GM23338 (cell line): ENCODE results near the gene CCDC197. TPM values are rescaled to one million over a fixed set of nuclear protein-coding genes. Genes with fewer than 3 reads are reported as not detected.

ENCODE experiments used
- ATAC-seq: fragments of 200-7000 bp; cut with Tn5 transposase; 3 replicates; pipeline ENCODE4 v1.9.1; 2020
- DNase-seq: peaks from one replicate; pipeline ENCODE4 v3.0.0-alpha.2; 2015; ENCODE audit warnings: low spot score
- H2AFZ ChIP-seq: fragments of 200-600 bp; sonication (generic); 2 replicates; pipeline ENCODE4 v1.8.0; 2016; ENCODE audit warnings: antibody characterized with exemption, mild to moderate bottlenecking, moderate library complexity
- H3F3A ChIP-seq: fragments of 200-600 bp; sonication (generic); replicated peaks from 2 replicates; pipeline ENCODE4 v1.8.0; 2017; ENCODE audit warnings: antibody characterized with exemption, mixed run types, low read depth
- H3K27ac ChIP-seq: fragments of 200-600 bp; sonication (generic); 2 replicates; pipeline ENCODE4 v1.6.1; 2016; ENCODE audit warnings: low read depth
- H3K27me3 ChIP-seq: fragments of 200-600 bp; sonication (generic); 2 replicates; pipeline ENCODE4 v1.8.0; 2016; ENCODE audit warnings: mild to moderate bottlenecking, mixed run types, moderate library complexity; ENCODE audit not compliant: insufficient read depth
- H3K36me3 ChIP-seq: fragments of 200-600 bp; sonication (generic); 2 replicates; pipeline ENCODE4 v1.8.0; 2016; ENCODE audit warnings: mild to moderate bottlenecking; ENCODE audit not compliant: insufficient read depth
- H3K4me1 ChIP-seq: fragments of 200-600 bp; sonication (generic); 2 replicates; pipeline ENCODE4 v1.8.0; 2016; ENCODE audit warnings: mild to moderate bottlenecking, moderate library complexity; ENCODE audit not compliant: insufficient read depth
- H3K4me2 ChIP-seq: fragments of 200-600 bp; sonication (generic); 2 replicates; pipeline ENCODE4 v1.7.1; 2017; ENCODE audit warnings: mixed run types
- H3K4me3 ChIP-seq: fragments of 200-600 bp; sonication (generic); 2 replicates; pipeline ENCODE4 v1.6.1; 2016; ENCODE audit warnings: mixed run types
- H3K79me2 ChIP-seq: fragments of 200-600 bp; sonication (generic); replicated peaks from 2 replicates; pipeline ENCODE4 v1.8.0; 2017; ENCODE audit warnings: mild to moderate bottlenecking; ENCODE audit not compliant: insufficient read depth
- H3K9me2 ChIP-seq: fragments of 200-600 bp; sonication (generic); 2 replicates; pipeline ENCODE4 v1.8.0; 2017; ENCODE audit not compliant: insufficient read depth
- H4K20me1 ChIP-seq: fragments of 200-600 bp; sonication (generic); replicated peaks from 2 replicates; pipeline ENCODE4 v1.8.0; 2017; ENCODE audit warnings: mild to moderate bottlenecking; ENCODE audit not compliant: insufficient read depth
- H3K27ac Mint-ChIP-seq: 2 replicates; pipeline ENCODE4 v1.8.0; 2020; ENCODE audit warnings: inconsistent platforms, mild to moderate bottlenecking, moderate library complexity, mixed read lengths
- H3K27me3 Mint-ChIP-seq: 3 replicates; pipeline ENCODE4 v1.8.0; 2022; ENCODE audit warnings: low read depth, mild to moderate bottlenecking, moderate library complexity, mixed read lengths, inconsistent platforms; ENCODE audit not compliant: insufficient read depth, poor library complexity
- H3K36me3 Mint-ChIP-seq: 3 replicates; pipeline ENCODE4 v1.8.0; 2021; ENCODE audit warnings: low read depth, mild to moderate bottlenecking, inconsistent platforms, moderate library complexity, mixed read lengths
- H3K4me1 Mint-ChIP-seq: 3 replicates; pipeline ENCODE4 v1.8.0; 2020; ENCODE audit warnings: mild to moderate bottlenecking, inconsistent platforms, mixed read lengths
- H3K4me3 Mint-ChIP-seq: 3 replicates; pipeline ENCODE4 v1.8.0; 2021; ENCODE audit warnings: moderate library complexity, mild to moderate bottlenecking, inconsistent platforms, mixed read lengths
- H3K9me3 Mint-ChIP-seq: 3 replicates; pipeline ENCODE4 v1.8.0; 2020; ENCODE audit warnings: moderate library complexity, mild to moderate bottlenecking, inconsistent platforms, mixed read lengths
- CREB1 ChIP-seq: fragments of 250-450 bp; sonication (Bioruptor Pico); IDR thresholded peaks from 2 replicates; pipeline ENCODE4 v1.5.0; 2020; ENCODE audit warnings: low read depth, mild to moderate bottlenecking, moderate library complexity
- CTCF ChIP-seq, 2 experiments: fragments of 200-600 bp in 1 of 2; sonication (generic) in 1 of 2; conservative IDR thresholded peaks; 2 replicates each; pipeline versions ENCODE4 v1.5.1 to v1.6.1; 2016 to 2017; ENCODE audit warnings: antibody characterized with exemption in 2 of 2, low read depth in 2 of 2, mild to moderate bottlenecking in 2 of 2, moderate library complexity in 1 of 2
- EZH2 ChIP-seq: fragments of 200-600 bp; sonication (generic); IDR thresholded peaks from one replicate; pipeline ENCODE4 v1.8.0; 2017; ENCODE audit warnings: antibody characterized with exemption, mild to moderate bottlenecking, low read depth; ENCODE audit not compliant: unreplicated experiment
- EZH2phosphoT487 ChIP-seq: fragments of 200-600 bp; sonication (generic); IDR thresholded peaks from one replicate; pipeline ENCODE4 v1.8.1; 2018; ENCODE audit warnings: antibody characterized with exemption; ENCODE audit not compliant: unreplicated experiment
- NANOG ChIP-seq: IDR thresholded peaks from 2 replicates; pipeline ENCODE4 v1.6.1; 2016; ENCODE audit warnings: antibody characterized with exemption, borderline replicate concordance
- POLR2AphosphoS5 ChIP-seq: IDR thresholded peaks from 2 replicates; pipeline ENCODE4 v1.6.1; 2016; ENCODE audit warnings: antibody characterized with exemption, low read depth
- STAT1 ChIP-seq: IDR thresholded peaks from one replicate; pipeline ENCODE4 v1.6.1; 2016; ENCODE audit warnings: antibody characterized with exemption; ENCODE audit not compliant: unreplicated experiment
- ZNF114 ChIP-seq: fragments of 250-450 bp; sonication (Bioruptor Pico); IDR thresholded peaks from 2 replicates; pipeline ENCODE4 v1.5.0; 2020; ENCODE audit warnings: mild to moderate bottlenecking, moderate library complexity
- ZNF331 ChIP-seq: fragments of 250-450 bp; sonication (Bioruptor Pico); IDR thresholded peaks from 2 replicates; pipeline ENCODE4 v1.5.0; 2020; ENCODE audit warnings: low read depth, mild to moderate bottlenecking, moderate library complexity
- polyA plus RNA-seq: library from polyadenylated mRNA; unstranded; fragments of >200 nt; fragmentation: Nextera tagmentation; extraction: Ambion mirVana; gene quantifications from 2 replicates; pipeline ENCODE4 v1.2.1, GENCODE V29; 2016
- total RNA-seq: library from RNA; depleted of rRNA; stranded (reverse); fragments of >200 nt; shearing (Covaris generic); gene quantifications from 2 replicates; pipeline ENCODE4 v1.2.3, GENCODE V29; 2014
- TF ChIP-seq, protein P1 (sequence below): fragments of 250-450 bp; sonication (Bioruptor Pico); IDR thresholded peaks from 2 replicates; pipeline ENCODE4 v1.5.0; 2020; ENCODE audit warnings: mild to moderate bottlenecking, moderate library complexity
- TF ChIP-seq, protein P2 (sequence below): IDR thresholded peaks from one replicate; pipeline ENCODE4 v1.6.1; 2018; ENCODE audit warnings: antibody characterized with exemption; ENCODE audit not compliant: unreplicated experiment

CCDC197 gene
- total and polyA plus RNA-seq, 2 experiments from 2014 or later, result not detected

- H3K9me3 Mint-ChIP-seq, result no peaks in the 10 kb centered on the region; the same call in 2 of the 3 replicates
- Histone ChIP-seq H3F3A (no peaks in the 10 kb centered on the region), H2AFZ (no peak overlapping the region), H4K20me1 (no peaks in the 10 kb centered on the region), H3K9me2 (no peaks in the 10 kb centered on the region), H3K79me2 (no peaks in the 10 kb centered on the region), H3K4me2 (no peak overlapping the region), H3K27me3 (no peaks in the 10 kb centered on the region), H3K4me1 (no peaks in the 10 kb centered on the region), H3K36me3 (no peaks in the 10 kb centered on the region), H3K4me3 (no peak overlapping the region), H3K27ac (no peak overlapping the region)
- H3K4me1 Mint-ChIP-seq, result peaks cover 27% of the 10 kb centered on the region
- DNase-seq (no peak), ATAC-seq (no peak)
- H3K36me3 Mint-ChIP-seq, result no peaks in the 10 kb centered on the region
- no peak overlapping the region for H3K4me3 Mint-ChIP-seq
- no peak overlapping the region for H3K27ac Mint-ChIP-seq
- H3K27me3 Mint-ChIP-seq, result peaks cover 5% of the 10 kb centered on the region
- TF ChIP-seq CTCF (conservative IDR thresholded peaks at IDR 0.05; ENCODE audit: low read depth in 2 of 2) (no peak), CREB1 (CRISPR knock-in tag) (no peak), POLR2AphosphoS5 (no peak), EZH2phosphoT487 (no peak), EZH2 (no peak), STAT1 (no peak), ZNF331 (CRISPR knock-in tag) (no peak), ZNF114 (no peak), NANOG (no peak)
- TF ChIP-seq, protein P1, sequence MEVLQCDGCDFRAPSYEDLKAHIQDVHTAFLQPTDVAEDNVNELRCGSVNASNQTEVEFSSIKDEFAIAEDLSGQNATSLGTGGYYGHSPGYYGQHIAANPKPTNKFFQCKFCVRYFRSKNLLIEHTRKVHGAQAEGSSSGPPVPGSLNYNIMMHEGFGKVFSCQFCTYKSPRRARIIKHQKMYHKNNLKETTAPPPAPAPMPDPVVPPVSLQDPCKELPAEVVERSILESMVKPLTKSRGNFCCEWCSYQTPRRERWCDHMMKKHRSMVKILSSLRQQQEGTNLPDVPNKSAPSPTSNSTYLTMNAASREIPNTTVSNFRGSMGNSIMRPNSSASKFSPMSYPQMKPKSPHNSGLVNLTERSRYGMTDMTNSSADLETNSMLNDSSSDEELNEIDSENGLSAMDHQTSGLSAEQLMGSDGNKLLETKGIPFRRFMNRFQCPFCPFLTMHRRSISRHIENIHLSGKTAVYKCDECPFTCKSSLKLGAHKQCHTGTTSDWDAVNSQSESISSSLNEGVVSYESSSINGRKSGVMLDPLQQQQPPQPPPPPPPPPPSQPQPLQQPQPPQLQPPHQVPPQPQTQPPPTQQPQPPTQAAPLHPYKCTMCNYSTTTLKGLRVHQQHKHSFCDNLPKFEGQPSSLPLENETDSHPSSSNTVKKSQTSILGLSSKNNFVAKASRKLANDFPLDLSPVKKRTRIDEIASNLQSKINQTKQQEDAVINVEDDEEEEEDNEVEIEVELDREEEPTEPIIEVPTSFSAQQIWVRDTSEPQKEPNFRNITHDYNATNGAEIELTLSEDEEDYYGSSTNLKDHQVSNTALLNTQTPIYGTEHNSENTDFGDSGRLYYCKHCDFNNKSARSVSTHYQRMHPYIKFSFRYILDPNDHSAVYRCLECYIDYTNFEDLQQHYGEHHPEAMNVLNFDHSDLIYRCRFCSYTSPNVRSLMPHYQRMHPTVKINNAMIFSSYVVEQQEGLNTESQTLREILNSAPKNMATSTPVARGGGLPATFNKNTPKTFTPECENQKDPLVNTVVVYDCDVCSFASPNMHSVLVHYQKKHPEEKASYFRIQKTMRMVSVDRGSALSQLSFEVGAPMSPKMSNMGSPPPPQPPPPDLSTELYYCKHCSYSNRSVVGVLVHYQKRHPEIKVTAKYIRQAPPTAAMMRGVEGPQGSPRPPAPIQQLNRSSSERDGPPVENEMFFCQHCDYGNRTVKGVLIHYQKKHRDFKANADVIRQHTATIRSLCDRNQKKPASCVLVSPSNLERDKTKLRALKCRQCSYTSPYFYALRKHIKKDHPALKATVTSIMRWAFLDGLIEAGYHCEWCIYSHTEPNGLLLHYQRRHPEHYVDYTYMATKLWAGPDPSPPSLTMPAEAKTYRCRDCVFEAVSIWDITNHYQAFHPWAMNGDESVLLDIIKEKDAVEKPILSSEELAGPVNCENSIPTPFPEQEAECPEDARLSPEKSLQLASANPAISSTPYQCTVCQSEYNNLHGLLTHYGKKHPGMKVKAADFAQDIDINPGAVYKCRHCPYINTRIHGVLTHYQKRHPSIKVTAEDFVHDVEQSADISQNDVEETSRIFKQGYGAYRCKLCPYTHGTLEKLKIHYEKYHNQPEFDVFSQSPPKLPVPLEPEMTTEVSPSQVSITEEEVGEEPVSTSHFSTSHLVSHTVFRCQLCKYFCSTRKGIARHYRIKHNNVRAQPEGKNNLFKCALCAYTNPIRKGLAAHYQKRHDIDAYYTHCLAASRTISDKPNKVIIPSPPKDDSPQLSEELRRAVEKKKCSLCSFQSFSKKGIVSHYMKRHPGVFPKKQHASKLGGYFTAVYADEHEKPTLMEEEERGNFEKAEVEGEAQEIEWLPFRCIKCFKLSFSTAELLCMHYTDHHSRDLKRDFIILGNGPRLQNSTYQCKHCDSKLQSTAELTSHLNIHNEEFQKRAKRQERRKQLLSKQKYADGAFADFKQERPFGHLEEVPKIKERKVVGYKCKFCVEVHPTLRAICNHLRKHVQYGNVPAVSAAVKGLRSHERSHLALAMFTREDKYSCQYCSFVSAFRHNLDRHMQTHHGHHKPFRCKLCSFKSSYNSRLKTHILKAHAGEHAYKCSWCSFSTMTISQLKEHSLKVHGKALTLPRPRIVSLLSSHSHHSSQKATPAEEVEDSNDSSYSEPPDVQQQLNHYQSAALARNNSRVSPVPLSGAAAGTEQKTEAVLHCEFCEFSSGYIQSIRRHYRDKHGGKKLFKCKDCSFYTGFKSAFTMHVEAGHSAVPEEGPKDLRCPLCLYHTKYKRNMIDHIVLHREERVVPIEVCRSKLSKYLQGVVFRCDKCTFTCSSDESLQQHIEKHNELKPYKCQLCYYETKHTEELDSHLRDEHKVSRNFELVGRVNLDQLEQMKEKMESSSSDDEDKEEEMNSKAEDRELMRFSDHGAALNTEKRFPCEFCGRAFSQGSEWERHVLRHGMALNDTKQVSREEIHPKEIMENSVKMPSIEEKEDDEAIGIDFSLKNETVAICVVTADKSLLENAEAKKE (CRISPR knock-in tag), result no peak
- TF ChIP-seq, protein P2, sequence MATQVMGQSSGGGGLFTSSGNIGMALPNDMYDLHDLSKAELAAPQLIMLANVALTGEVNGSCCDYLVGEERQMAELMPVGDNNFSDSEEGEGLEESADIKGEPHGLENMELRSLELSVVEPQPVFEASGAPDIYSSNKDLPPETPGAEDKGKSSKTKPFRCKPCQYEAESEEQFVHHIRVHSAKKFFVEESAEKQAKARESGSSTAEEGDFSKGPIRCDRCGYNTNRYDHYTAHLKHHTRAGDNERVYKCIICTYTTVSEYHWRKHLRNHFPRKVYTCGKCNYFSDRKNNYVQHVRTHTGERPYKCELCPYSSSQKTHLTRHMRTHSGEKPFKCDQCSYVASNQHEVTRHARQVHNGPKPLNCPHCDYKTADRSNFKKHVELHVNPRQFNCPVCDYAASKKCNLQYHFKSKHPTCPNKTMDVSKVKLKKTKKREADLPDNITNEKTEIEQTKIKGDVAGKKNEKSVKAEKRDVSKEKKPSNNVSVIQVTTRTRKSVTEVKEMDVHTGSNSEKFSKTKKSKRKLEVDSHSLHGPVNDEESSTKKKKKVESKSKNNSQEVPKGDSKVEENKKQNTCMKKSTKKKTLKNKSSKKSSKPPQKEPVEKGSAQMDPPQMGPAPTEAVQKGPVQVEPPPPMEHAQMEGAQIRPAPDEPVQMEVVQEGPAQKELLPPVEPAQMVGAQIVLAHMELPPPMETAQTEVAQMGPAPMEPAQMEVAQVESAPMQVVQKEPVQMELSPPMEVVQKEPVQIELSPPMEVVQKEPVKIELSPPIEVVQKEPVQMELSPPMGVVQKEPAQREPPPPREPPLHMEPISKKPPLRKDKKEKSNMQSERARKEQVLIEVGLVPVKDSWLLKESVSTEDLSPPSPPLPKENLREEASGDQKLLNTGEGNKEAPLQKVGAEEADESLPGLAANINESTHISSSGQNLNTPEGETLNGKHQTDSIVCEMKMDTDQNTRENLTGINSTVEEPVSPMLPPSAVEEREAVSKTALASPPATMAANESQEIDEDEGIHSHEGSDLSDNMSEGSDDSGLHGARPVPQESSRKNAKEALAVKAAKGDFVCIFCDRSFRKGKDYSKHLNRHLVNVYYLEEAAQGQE, result no peak
These were observed 23.9 kb downstream of the CCDC197 start for GRCh38 chr14:94021001-94021400.
